K562 (cell line): ENCODE results near the gene APBA2. TPM values are rescaled to one million over a fixed set of nuclear protein-coding genes. Genes with fewer than 3 reads are reported as not detected.

Experiments
- ATAC-seq: fragments of 200-7000 bp; cut with Tn5 transposase; 3 replicates; pipeline ENCODE4 v1.9.1; 2020; ENCODE audit warnings: moderate library complexity
- BruUV-seq: library from RNA; stranded (reverse); fragments of 400-500 nt; replicated peaks from 2 replicates; lab custom pipeline; 2021; lab: Mats Ljungman, UMichigan
- CTCF ChIA-PET: fragments of 300-600 bp; formaldehyde crosslinking; extraction: SDS; loops from one replicate; lab custom pipeline; 2021; ENCODE audit warnings: low intra/inter-chr PET ratio; lab: Yijun Ruan, JAX
- POLR2A ChIA-PET: fragments of 300-600, 350-650 bp; sonication (Branson Sonifier 250); formaldehyde crosslinking; extraction: SDS; loops from one replicate; lab custom pipeline; 2021; ENCODE audit warnings: antibody characterized with exemption, inconsistent platforms; lab: Yijun Ruan, JAX
- DNase-seq, 4 experiments: peaks; one replicate each; pipeline versions ENCODE4 v3.0.0 to v3.0.0-alpha.2; 2011 to 2018; ENCODE audit warnings: low spot score in 3 of 4, mixed read lengths in 3 of 4; ENCODE audit errors: extremely low read depth in 1 of 4
- FAIRE-seq: peaks from 2 replicates; lab custom pipeline; 2011; peaks lifted over from hg19 to GRCh38; lab: Jason Lieb, UNC
- H2AFZ ChIP-seq: 2 replicates; pipeline ENCODE4 v1.6.0; 2011; ENCODE audit warnings: low read depth, low read length, control low read depth, inconsistent platforms
- H3K27ac ChIP-seq: fragments of 200-600 bp; 3 replicates; pipeline ENCODE4 v1.8.0; 2011; ENCODE audit warnings: low read depth, mild to moderate bottlenecking, control low read depth, inconsistent platforms, low read length, moderate library complexity, mixed read lengths; ENCODE audit errors: extremely low read depth
- H3K27me3 ChIP-seq, 2 experiments: fragments of 300-600 bp in 1 of 2; 2 replicates in 1 of 2; 3 replicates in 1 of 2; pipeline versions ENCODE4 v1.6.0 to v1.8.0; 2011; ENCODE audit warnings: inconsistent platforms in 2 of 2, low read length in 2 of 2, mild to moderate bottlenecking in 1 of 2, mixed read lengths in 1 of 2, moderate library complexity in 1 of 2; ENCODE audit not compliant: control insufficient read depth in 2 of 2, insufficient read depth in 2 of 2
- H3K36me3 ChIP-seq: fragments of 300-600 bp; 3 replicates; pipeline ENCODE4 v1.8.0; 2011; ENCODE audit warnings: mild to moderate bottlenecking, low read length, inconsistent platforms; ENCODE audit not compliant: control insufficient read depth, insufficient read depth
- H3K4me1 ChIP-seq, 2 experiments: fragments of 200-600 bp in 1 of 2; replicated peaks in 1 of 2; 2 replicates in 1 of 2; 3 replicates in 1 of 2; pipeline versions ENCODE4 v1.5.1 to v1.8.0; 2011; ENCODE audit warnings: inconsistent platforms in 2 of 2, low read length in 2 of 2, mild to moderate bottlenecking in 1 of 2, mixed read lengths in 1 of 2, moderate library complexity in 1 of 2; ENCODE audit not compliant: control insufficient read depth in 2 of 2, insufficient read depth in 2 of 2
- H3K4me2 ChIP-seq: 2 replicates; pipeline ENCODE4 v1.6.1; 2011; ENCODE audit warnings: low read length, control low read depth, inconsistent platforms, mixed read lengths; ENCODE audit not compliant: insufficient read depth
- H3K4me3 ChIP-seq: fragments of 200-600 bp; sonication (generic), shearing (Covaris generic); 2 replicates; pipeline ENCODE4 v1.5.1; 2016; ENCODE audit warnings: control low read depth, inconsistent platforms
- H3K79me2 ChIP-seq: fragments of 200-600 bp; 3 replicates; pipeline ENCODE4 v1.8.0; 2011; ENCODE audit warnings: low read length, inconsistent platforms; ENCODE audit not compliant: control insufficient read depth, insufficient read depth
- H3K9ac ChIP-seq, 2 experiments: 2 replicates each; pipeline versions ENCODE4 v1.6.0 to v1.6.1; 2011; ENCODE audit warnings: low read depth in 2 of 2, low read length in 2 of 2, control low read depth in 1 of 2, inconsistent platforms in 1 of 2, mild to moderate bottlenecking in 1 of 2, mixed read lengths in 1 of 2; ENCODE audit not compliant: insufficient read depth in 1 of 2
- H3K9me1 ChIP-seq: one replicate; pipeline ENCODE4 v1.6.0; 2011; ENCODE audit warnings: inconsistent platforms, mild to moderate bottlenecking, low read length, moderate library complexity; ENCODE audit not compliant: control insufficient read depth, insufficient read depth
- H3K9me3 ChIP-seq: replicated peaks from 2 replicates; pipeline ENCODE4 v1.5.1; 2011; ENCODE audit warnings: low read depth, low read length, inconsistent platforms; ENCODE audit not compliant: control insufficient read depth, insufficient read depth
- H4K20me1 ChIP-seq: replicated peaks from 2 replicates; pipeline ENCODE4 v1.6.1; 2011; ENCODE audit warnings: low read length, inconsistent platforms, mixed read lengths; ENCODE audit not compliant: control insufficient read depth, insufficient read depth
- CBFA2T2 ChIP-seq: fragments of 450-650 bp; conservative IDR thresholded peaks from 2 replicates; pipeline ENCODE4 v1.6.1; 2017; ENCODE audit warnings: mild to moderate bottlenecking
- CBX1 ChIP-seq: sonication (generic); IDR thresholded peaks from 2 replicates; pipeline ENCODE4 v1.6.1; 2016; ENCODE audit warnings: antibody characterized with exemption, low read depth, mild to moderate bottlenecking
- FOXA1 ChIP-seq: fragments of 450-650 bp; IDR thresholded peaks from 2 replicates; pipeline ENCODE4 v1.6.1; 2016; ENCODE audit warnings: mild to moderate bottlenecking, borderline replicate concordance
- GTF2B ChIP-seq: IDR thresholded peaks from 2 replicates; pipeline ENCODE4 v1.6.1; 2011; ENCODE audit not compliant: insufficient read length; ENCODE audit errors: extremely low read depth
- POLR2AphosphoS5 ChIP-seq: IDR thresholded peaks from 2 replicates; pipeline ENCODE4 v1.6.1; 2011; ENCODE audit warnings: mild to moderate bottlenecking, low read depth, low read length, moderate library complexity; ENCODE audit not compliant: control insufficient read depth, insufficient read depth
- WGBS: fragments of 100-300 bp; shearing (Covaris generic); methylation state at CpG from one replicate; pipeline ENCODE4 v1.1.6; 2016; ENCODE audit warnings: low coverage, mixed read lengths; ENCODE audit not compliant: insufficient coverage; ENCODE audit errors: missing lambda C conversion rate; 5-methylcytosine and 5-hydroxymethylcytosine counted together
- in situ Hi-C: fragments of 300-500 bp; cut with MboI; formaldehyde crosslinking; loops from 4 replicates; pipeline ENCODE4 v1.15.0; 2018; ENCODE audit warnings: inconsistent platforms, mixed read lengths
- intact Hi-C: fragments of 100-400 bp; cut with micrococcal nuclease; formaldehyde crosslinking; loops from 2 replicates; pipeline ENCODE4 v1.14.2; 2022
- polyA plus RNA-seq, 8 experiments: library from polyadenylated mRNA; depleted of rRNA in 4 of 8; stranded (reverse) in 5 of 8; unstranded in 3 of 8; fragments of >200 nt; fragmentation: Nextera tagmentation in 2 of 8; fragmentation: Illumina TruSeq in 1 of 8; extraction: Ambion mirVana in 2 of 8; extraction: Trizol in 1 of 8; gene quantifications; 2 replicates each; pipeline versions ENCODE4 v1.2.1 to v1.2.3, GENCODE V29; 2011 to 2014; ENCODE audit warnings: inconsistent platforms in 1 of 8, missing spikeins in 1 of 8
- total RNA-seq, 7 experiments: library from RNA; depleted of rRNA in 6 of 7; stranded (reverse); fragments of >200 nt in 6 of 7; fragmentation: Illumina TruSeq in 2 of 7; extraction: Trizol in 2 of 7; gene quantifications; 2 replicates each; pipeline versions ENCODE4 v1.2.1 to v1.2.3, GENCODE V29; 2011 to 2021; ENCODE audit warnings: low replicate concordance in 1 of 7
- TF ChIP-seq, protein P1 (sequence below): fragments of 450-650 bp; IDR thresholded peaks from 2 replicates; pipeline ENCODE4 v1.7.0; 2016; ENCODE audit warnings: borderline replicate concordance

APBA2 gene
- total and polyA plus RNA-seq, 9 of the 15 experiments (the other 6 are each of a cell fraction or from before 2014, with no cell fraction given): 0.24 to 40.9 (median 25.2) TPM

GRCh38 chr15:29122506-29122905 lies 236.7 kb downstream of the APBA2 start:
- Histone ChIP-seq H3K27me3 (peaks cover 0 to 23% of the 10 kb centered on the region in 2 experiments; a peak in 2 of 5 replicates), H3K27ac (no peak overlapping the region), H3K9ac (no peak overlapping the region), H3K4me1 (peaks cover 6 to 48% of the 10 kb centered on the region in 2 experiments; a peak in 4 of 5 replicates), H4K20me1 (peaks cover 8% of the 10 kb centered on the region), H3K4me3 (no peak overlapping the region), H3K9me1 (no peaks in the 10 kb centered on the region), H3K4me2 (no peak overlapping the region), H3K9me3 (no peaks in the 10 kb centered on the region), H3K36me3 (no peaks in the 10 kb centered on the region), H2AFZ (no peak overlapping the region), H3K79me2 (no peaks in the 10 kb centered on the region)
- FAIRE-seq (no peak), ATAC-seq (no peak), DNase-seq (no peak)
- ChIA-PET CTCF (no interaction called here), POLR2A (interaction anchor here (0.6 kb wide), 1 partner anchor 236 kb away, joined by 5 read pairs; no protein-coding TSS in a partner anchor)
- TF ChIP-seq FOXA1 (no peak), GTF2B (no peak), CBFA2T2 (no peak), CBX1 (no peak), POLR2AphosphoS5 (no peak)
- TF ChIP-seq, protein P1, sequence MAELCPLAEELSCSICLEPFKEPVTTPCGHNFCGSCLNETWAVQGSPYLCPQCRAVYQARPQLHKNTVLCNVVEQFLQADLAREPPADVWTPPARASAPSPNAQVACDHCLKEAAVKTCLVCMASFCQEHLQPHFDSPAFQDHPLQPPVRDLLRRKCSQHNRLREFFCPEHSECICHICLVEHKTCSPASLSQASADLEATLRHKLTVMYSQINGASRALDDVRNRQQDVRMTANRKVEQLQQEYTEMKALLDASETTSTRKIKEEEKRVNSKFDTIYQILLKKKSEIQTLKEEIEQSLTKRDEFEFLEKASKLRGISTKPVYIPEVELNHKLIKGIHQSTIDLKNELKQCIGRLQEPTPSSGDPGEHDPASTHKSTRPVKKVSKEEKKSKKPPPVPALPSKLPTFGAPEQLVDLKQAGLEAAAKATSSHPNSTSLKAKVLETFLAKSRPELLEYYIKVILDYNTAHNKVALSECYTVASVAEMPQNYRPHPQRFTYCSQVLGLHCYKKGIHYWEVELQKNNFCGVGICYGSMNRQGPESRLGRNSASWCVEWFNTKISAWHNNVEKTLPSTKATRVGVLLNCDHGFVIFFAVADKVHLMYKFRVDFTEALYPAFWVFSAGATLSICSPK: no peak
- intact Hi-C loops: no loop called here
- WGBS: 31% methylated on average over 9 of the region's 12 CpGs
- no TSS peak for BruUV-seq
- in situ Hi-C loops: no loop called here
